Hindlimb muscle (tissue), 1 donor: ENCODE data around the gene SALL1. TPM values are rescaled to one million over a fixed set of nuclear protein-coding genes. Genes with fewer than 3 reads are reported as not detected.

Experiments
- DNase-seq: peaks from one replicate; pipeline ENCODE4 v3.0.0-alpha.2; 2013
- polyA plus RNA-seq: library from polyadenylated mRNA; unstranded; fragments of 120-200 nt; gene quantifications from one replicate; pipeline ENCODE4 v1.2.1, GENCODE V29; 2013; ENCODE audit not compliant: insufficient read length

SALL1 gene
- polyA plus RNA-seq, 1 donor = 0.06 TPM

- no peak for DNase-seq
Measured at GRCh38 chr16:51141106-51141505, 10.0 kb downstream of the SALL1 start.

DNA sequence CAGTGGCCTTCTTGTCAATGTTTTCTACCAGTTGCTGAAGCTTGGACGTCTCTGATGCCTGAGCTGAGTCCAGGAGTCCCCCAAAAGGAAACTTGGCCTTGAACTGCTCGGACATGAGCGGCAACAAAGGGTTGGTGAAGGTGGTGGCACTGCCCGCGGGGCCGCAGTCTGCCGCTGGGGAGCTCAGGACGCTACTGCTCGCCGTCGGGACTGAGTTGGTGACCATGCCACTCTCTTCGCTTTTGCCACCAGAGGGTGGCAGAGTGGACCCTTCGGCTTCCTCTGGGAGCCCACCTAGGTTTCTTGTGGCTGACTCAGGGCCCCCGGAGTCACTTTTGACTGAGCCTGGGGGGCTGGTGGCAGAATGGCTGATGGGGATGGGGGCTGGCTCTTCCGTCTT lies 11.0 kb downstream of the SALL1 start:
- no peak for DNase-seq

DNA sequence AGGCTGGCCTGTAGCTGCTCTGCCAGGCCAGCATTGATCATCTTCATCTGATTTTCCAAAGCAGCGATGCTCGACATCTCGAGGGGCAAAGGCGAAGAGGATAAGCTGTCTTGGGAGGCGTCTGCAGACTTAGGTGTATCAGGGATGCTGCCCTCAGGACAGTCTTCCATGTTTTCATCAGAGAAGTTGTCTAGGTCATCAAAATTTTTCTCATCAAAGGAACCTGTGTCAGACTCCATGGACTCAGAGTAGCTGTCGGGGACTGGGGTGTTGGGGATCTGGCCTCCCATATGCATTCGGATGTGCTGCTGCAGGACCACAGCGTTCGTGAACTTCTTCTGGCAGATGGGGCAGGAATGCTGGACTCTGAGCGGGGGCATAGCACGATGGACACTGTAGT lies 11.5 kb downstream of the SALL1 start:
- DNase-seq = no peak

DNA sequence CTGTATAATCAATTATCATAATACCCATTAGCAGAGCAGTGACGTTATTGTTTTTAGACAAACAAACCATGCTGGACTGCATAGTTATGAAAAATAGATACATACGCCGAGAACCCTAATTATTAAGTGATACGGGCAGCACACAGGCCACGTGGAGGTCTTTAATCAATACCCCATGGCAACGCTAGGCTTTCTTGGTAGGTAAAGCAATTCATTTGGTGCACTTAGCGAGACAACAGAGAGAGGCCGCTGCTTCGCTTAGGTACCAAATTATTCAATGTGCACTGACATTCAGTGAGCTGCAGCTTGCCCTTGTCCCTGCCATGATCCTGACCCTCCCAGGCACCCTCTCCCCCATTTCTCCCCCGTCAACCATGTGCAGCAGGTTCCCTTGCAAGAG lies 12.9 kb downstream of the SALL1 start:
- DNase-seq = no peak

GRCh38 chr16:51137097-51137496 lies 14.0 kb downstream of the SALL1 start:
- DNase-seq = no peak

- DNase-seq = no peak
Measured at GRCh38 chr16:51134876-51135275, 16.2 kb downstream of the SALL1 start.

GRCh38 chr16:51134269-51134812 lies 16.7 kb downstream of the SALL1 start:
- DNase-seq = no peak

DNA sequence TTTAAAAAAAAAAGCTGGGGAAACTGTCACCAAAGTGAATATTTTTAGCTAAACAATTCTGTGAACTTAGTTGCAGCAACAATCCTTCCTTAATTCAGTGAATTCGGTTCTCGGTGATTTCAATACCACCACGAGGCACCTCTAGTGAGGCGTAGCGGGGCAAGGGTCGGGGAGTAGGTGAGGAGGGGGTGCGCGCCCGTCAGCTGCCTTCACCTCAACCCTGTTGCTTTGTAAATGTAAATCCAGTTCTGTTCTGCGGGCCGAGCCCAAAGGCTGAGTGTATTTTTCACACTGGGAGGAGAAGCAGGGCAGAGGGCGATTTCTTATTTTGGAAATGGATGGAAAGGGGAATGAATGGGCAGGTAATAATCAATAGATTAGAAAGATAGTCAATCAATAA lies 17.4 kb downstream of the SALL1 start:
- DNase-seq = no peak

- no peak for DNase-seq
Measured at GRCh38 chr16:51133183-51133582, 17.9 kb downstream of the SALL1 start.

DNA sequence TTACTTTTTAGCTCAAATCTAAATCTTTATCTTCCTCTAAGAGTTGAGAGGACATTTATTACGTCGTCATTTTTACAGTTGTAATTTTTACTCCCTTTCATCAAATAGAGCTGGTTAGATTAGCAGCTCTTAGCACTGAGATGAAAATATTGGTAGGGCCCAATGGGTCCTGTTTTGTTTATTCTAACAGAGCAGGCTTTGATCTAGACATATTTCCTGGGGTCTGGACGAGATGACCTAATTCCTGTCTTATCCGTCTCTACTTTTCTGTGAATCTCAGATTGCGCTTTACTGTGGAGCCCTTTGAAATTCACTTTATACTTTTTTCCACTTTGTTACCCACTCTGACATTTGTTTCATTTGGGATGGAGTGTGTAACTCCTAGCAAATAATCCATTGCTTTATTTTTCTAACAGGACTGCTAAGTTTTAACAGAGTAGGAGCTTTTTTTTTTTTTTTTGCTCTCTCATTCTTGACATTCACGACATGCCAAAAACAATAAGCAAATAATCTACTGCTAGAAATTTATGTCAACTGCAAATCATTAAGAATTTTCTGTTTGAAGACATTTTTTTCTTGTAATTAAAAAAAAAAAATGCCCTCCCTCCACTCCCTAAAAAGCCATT lies 18.5 kb downstream of the SALL1 start:
- no peak for DNase-seq

DNA sequence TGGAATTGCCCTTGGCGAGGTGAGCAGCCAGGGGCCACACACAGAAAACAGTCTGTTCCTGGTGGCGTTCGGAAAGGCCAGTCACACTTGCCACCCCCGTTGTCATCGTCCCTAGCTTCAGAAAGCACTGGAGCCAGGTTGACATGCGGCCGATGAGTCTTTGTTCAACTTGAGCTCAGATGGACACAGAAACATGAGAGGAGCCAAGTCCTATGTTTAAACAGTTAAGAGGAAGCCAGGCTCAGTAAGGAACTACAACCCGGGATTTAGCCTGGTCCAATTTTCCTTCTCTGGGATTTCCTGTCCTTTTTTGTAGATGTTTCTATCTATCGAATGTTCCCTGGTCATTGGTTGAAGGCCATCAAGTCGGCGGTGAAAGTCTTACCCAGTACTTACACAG lies 19.5 kb downstream of the SALL1 start:
- DNase-seq = no peak

GRCh38 chr16:51129105-51129504 lies 22.0 kb downstream of the SALL1 start:
- no peak for DNase-seq

- DNase-seq = no peak
Measured at GRCh38 chr16:51125992-51126391, 25.1 kb downstream of the SALL1 start.

DNA sequence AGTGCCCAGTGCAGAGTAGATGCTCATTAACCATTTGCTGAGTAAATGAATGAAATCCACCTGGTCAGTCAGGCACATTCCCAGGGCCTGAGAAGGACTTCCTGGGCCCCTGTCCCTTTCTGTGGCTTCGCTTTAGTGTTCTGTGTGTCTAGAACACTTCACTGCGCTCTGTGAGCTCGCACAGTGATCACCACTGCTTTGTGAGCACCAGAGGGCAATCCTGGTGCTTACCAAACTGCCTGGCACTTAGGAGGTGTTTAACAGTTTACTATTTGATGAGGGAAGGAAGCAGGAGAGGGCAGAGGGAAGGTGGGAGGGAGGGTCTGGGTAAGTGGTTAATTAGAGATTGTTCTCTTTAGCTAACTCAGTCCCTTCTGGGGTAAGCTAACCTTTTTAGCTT lies 26.2 kb downstream of the SALL1 start:
- no peak for DNase-seq

- no peak for DNase-seq
Measured at GRCh38 chr16:51121850-51122249, 29.2 kb downstream of the SALL1 start.

DNA sequence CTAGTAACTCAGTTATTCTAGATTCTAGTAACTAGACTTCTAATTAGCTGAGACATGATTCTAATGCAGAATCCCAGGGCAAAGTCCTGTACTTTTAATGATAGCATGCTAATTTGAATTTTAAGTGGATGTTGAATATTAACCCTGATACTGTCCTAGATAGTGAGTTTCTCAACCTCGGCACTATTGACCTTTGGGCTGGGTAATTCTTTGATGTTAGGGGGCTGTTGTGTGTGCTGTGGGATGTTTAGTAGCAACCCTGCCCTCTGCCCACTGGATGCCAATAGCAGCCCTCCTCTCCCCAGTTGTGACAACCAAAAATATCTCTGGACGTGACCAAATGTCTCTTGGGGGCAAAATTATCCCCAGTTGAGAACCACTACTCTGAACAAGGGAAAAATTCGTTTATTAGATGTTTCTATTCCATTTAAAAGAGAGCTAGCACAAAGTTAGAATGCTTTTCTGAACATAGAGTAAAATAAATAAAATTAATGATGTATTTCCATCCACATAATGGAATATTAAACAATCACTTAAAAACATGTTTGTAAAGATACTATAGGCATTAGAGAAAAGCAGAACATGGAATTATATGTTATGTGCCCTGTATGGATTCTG lies 30.2 kb downstream of the SALL1 start:
- DNase-seq = no peak

- DNase-seq = no peak
Measured at GRCh38 chr16:51119973-51120729, 30.9 kb downstream of the SALL1 start.

DNA sequence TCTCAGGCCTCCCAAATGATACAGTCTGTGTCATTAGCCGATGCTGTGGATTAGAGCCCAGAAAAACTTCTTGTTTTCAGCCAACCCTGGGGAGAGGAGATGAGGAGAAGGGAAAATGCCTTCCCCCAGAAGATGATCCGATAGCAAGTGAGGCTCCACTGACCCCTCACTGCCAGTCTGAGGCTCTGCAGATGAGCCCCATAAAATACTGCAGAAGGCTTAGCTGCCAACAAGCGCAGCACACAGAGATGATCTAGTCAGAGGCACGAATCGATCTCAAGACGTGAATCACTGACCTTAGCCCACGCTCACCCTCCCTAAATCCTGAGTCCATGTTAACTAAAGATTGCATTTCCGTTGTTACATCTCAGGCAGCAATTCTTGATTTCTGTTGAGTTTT lies 31.5 kb downstream of the SALL1 start:
- DNase-seq = no peak

DNA sequence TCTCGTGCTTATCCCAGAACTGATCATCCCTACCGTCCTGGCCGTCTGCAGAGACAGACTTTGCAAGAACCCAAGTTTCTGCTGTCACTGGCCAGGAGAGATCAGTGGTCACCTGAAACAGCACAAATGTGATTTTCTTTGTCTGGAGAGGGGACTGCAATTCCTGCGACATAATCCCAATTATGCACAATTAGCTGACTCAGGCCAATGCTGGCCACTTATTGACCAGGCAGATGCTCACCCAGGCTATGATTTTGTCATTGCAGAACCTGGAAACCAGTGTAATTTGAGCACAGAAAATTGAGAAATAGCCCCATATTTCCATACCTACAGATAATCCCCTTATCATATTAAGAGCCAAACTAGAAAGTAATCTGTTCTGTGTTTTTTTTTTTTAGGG lies 34.7 kb downstream of the SALL1 start:
- DNase-seq = no peak

- DNase-seq = no peak
Measured at GRCh38 chr16:51114382-51114781, 36.7 kb downstream of the SALL1 start.

- no peak for DNase-seq
Measured at GRCh38 chr16:51113236-51114125, 37.6 kb downstream of the SALL1 start.

GRCh38 chr16:51112323-51112722 lies 38.7 kb downstream of the SALL1 start:
- no peak for DNase-seq

- DNase-seq = no peak
Measured at GRCh38 chr16:51111759-51112158, 39.3 kb downstream of the SALL1 start.
